ENCODE data around the gene CHN1.

CHN1 gene

GRCh38 chr2:174791020-174791419 is 214.2 kb downstream of the CHN1 start:
- DNase-seq (ENCODE audit: extremely low read depth in 1 of 2, low read depth in 1 of 2), result no peak

GRCh38 chr2:174789001-174789400 is 216.2 kb downstream of the CHN1 start:
- DNase-seq (ENCODE audit: extremely low read depth in 1 of 2, low read depth in 1 of 2), result no peak

GRCh38 chr2:174788291-174788929 is 216.8 kb downstream of the CHN1 start:
- DNase-seq (ENCODE audit: extremely low read depth in 1 of 2, low read depth in 1 of 2), result no peak

GRCh38 chr2:174787487-174788205 is 217.5 kb downstream of the CHN1 start:
- no peak for DNase-seq (ENCODE audit: extremely low read depth in 1 of 2, low read depth in 1 of 2)

GRCh38 chr2:174786066-174786725 is 219.0 kb downstream of the CHN1 start:
- no peak for DNase-seq (ENCODE audit: extremely low read depth in 1 of 2, low read depth in 1 of 2)

- DNase-seq (ENCODE audit: extremely low read depth in 1 of 2, low read depth in 1 of 2), result no peak
Measured at GRCh38 chr2:174785481-174785880, 219.7 kb downstream of the CHN1 start.

GRCh38 chr2:174784909-174785308 is 220.3 kb downstream of the CHN1 start:
- no peak for DNase-seq (ENCODE audit: extremely low read depth in 1 of 2, low read depth in 1 of 2)

- no peak for DNase-seq (ENCODE audit: extremely low read depth in 1 of 2, low read depth in 1 of 2)
Measured at GRCh38 chr2:174784316-174784715, 220.9 kb downstream of the CHN1 start.

- no peak for DNase-seq (ENCODE audit: extremely low read depth in 1 of 2, low read depth in 1 of 2)
Measured at GRCh38 chr2:174781996-174782395, 223.2 kb downstream of the CHN1 start.

- no peak for DNase-seq (ENCODE audit: extremely low read depth in 1 of 2, low read depth in 1 of 2)
Measured at GRCh38 chr2:174781298-174781697, 223.9 kb downstream of the CHN1 start.

- DNase-seq (ENCODE audit: extremely low read depth in 1 of 2, low read depth in 1 of 2), result no peak
Measured at GRCh38 chr2:174780856-174781255, 224.3 kb downstream of the CHN1 start.

- no peak for DNase-seq (ENCODE audit: extremely low read depth in 1 of 2, low read depth in 1 of 2)
Measured at GRCh38 chr2:174780191-174780840, 224.9 kb downstream of the CHN1 start.

GRCh38 chr2:174779361-174779928 is 225.7 kb downstream of the CHN1 start:
- no peak for DNase-seq (ENCODE audit: extremely low read depth in 1 of 2, low read depth in 1 of 2)

GRCh38 chr2:174778085-174778981 is 226.8 kb downstream of the CHN1 start:
- peak; percentile 51 to 72 for DNase-seq (ENCODE audit: extremely low read depth in 1 of 2, low read depth in 1 of 2)

- no peak for DNase-seq (ENCODE audit: extremely low read depth in 1 of 2, low read depth in 1 of 2)
Measured at GRCh38 chr2:174777347-174778084, 227.7 kb downstream of the CHN1 start.

- no peak for DNase-seq (ENCODE audit: extremely low read depth in 1 of 2, low read depth in 1 of 2)
Measured at GRCh38 chr2:174776675-174777074, 228.5 kb downstream of the CHN1 start.

- no peak for DNase-seq (ENCODE audit: extremely low read depth in 1 of 2, low read depth in 1 of 2)
Measured at GRCh38 chr2:174776223-174776622, 229.0 kb downstream of the CHN1 start.

GRCh38 chr2:174775571-174775980 is 229.6 kb downstream of the CHN1 start:
- no peak for DNase-seq (ENCODE audit: extremely low read depth in 1 of 2, low read depth in 1 of 2)

- no peak for DNase-seq (ENCODE audit: extremely low read depth in 1 of 2, low read depth in 1 of 2)
Measured at GRCh38 chr2:174774886-174775285, 230.3 kb downstream of the CHN1 start.

Data from activated CD8-positive, alpha-beta memory T cell treated with anti-CD3 and anti-CD28 coated beads for 1 hour (primary cell).